Body of pancreas (tissue), 4 donors: ENCODE measurements around the gene SEMA4D.

ENCODE experiments used
- CTCF ChIP-seq, 7 experiments: fragments of 450-650 bp in 4 of 7; fragments of 200-600 bp in 3 of 7; sonication (generic) in 3 of 7; IDR thresholded peaks; one replicate each; pipeline ENCODE4 v1.5.1; 2016 to 2019; ENCODE audit warnings: antibody characterized with exemption in 7 of 7
- POLR2A ChIP-seq, 3 donors: fragments of 450-650 bp; IDR thresholded peaks; one replicate each; pipeline ENCODE4 v1.6.1; 2016; ENCODE audit warnings: antibody characterized with exemption in 3 of 3, mild to moderate bottlenecking in 2 of 3

- TF ChIP-seq CTCF (IDR thresholded peaks at IDR 0.05) (no peak), POLR2A (IDR thresholded peaks at IDR 0.05) (no peak)
These were observed 124.9 kb downstream of the SEMA4D start for GRCh38 chr9:89372979-89373378.
